Hypothalamus (tissue), 51 donors: ENCODE results near the gene MICAL2.

ENCODE experiments used
- DNase-seq, 51 donors: peaks; one replicate each; lab custom pipeline; 2025; lab: John Stamatoyannopoulos, UW

MICAL2 gene

GRCh38 chr11:12291313-12291712, 180.9 kb downstream of the MICAL2 start:
- no peak for DNase-seq

- DNase-seq = no peak
These were observed 181.4 kb downstream of the MICAL2 start for GRCh38 chr11:12291766-12292165.

GRCh38 chr11:12292766-12293165, 182.4 kb downstream of the MICAL2 start:
- no peak for DNase-seq

- DNase-seq = no peak
These were observed 183.1 kb downstream of the MICAL2 start for GRCh38 chr11:12293486-12293885.

GRCh38 chr11:12294613-12295012, 184.2 kb downstream of the MICAL2 start:
- DNase-seq = no peak

- no peak for DNase-seq
These were observed 185.6 kb downstream of the MICAL2 start for GRCh38 chr11:12295943-12296342.

- no peak for DNase-seq
These were observed 188.2 kb downstream of the MICAL2 start for GRCh38 chr11:12298610-12299009.

- DNase-seq = no peak
These were observed 191.0 kb downstream of the MICAL2 start for GRCh38 chr11:12301379-12301778.

GRCh38 chr11:12303421-12304149, 193.2 kb downstream of the MICAL2 start:
- no peak for DNase-seq

GRCh38 chr11:12306830-12307229, 196.4 kb downstream of the MICAL2 start:
- no peak for DNase-seq

- no peak for DNase-seq
These were observed 201.7 kb downstream of the MICAL2 start for GRCh38 chr11:12312132-12312531.
